ENCODE results near the gene STAC. TPM values are rescaled to one million over a fixed set of nuclear protein-coding genes. Genes with fewer than 3 reads are reported as not detected.

STAC gene
- total and polyA plus RNA-seq, 5 experiments from 2014 or later: not detected

GRCh38 chr3:36393563-36393962 lies 13.3 kb downstream of the STAC start:
- H3K9me3 Mint-ChIP-seq: peaks cover 0 to 6% (median 0%) of the 10 kb centered on the region in 9 donors
- peaks cover 5 to 36% (median 18%) of the 10 kb centered on the region in 5 donors for H3K27me3 Mint-ChIP-seq
- no peak overlapping the region for H3K27ac Mint-ChIP-seq
- POLR2A ChIA-PET: no interaction called here
- no peak for ATAC-seq
- DNase-seq: no peak
- H3K4me3 Mint-ChIP-seq: no peak overlapping the region
- H3K36me3 Mint-ChIP-seq: no peaks in the 10 kb centered on the region
- no peaks in the 10 kb centered on the region for H3K4me1 Mint-ChIP-seq

- DNase-seq: no peak
- Mint-ChIP-seq H3K36me3 (no peaks in the 10 kb centered on the region), H3K9me3 (peaks cover 0 to 6% (median 0%) of the 10 kb centered on the region in 9 donors), H3K27ac (no peak overlapping the region), H3K4me1 (no peaks in the 10 kb centered on the region), H3K27me3 (peaks cover 5 to 36% (median 17%) of the 10 kb centered on the region in 5 donors), H3K4me3 (no peak overlapping the region)
- ATAC-seq: no peak
- POLR2A ChIA-PET: no interaction called here
Observed at GRCh38 chr3:36394176-36394575, 13.9 kb downstream of the STAC start.

DNA sequence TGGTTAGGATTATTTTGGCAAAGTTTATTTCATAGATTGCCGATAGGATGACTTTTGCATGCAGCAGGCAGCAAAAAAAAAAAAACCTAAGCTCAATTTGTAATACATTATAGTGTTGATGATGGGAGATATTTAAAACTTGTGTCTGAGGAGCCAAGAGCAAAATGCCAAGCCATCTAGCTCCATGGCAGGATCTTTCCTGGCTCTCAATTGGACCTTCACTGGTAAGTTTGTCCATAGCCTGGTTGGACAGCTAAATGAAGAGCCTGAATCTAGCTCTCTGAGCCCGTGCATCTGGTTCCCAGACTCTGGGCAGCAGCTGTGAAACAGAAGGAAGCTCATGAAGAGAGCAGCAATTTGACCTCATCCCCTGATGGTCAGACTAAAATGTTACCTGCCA lies 17.5 kb downstream of the STAC start:
- POLR2A ChIA-PET: no interaction called here
- Mint-ChIP-seq H3K4me3 (no peak overlapping the region), H3K36me3 (no peaks in the 10 kb centered on the region), H3K4me1 (no peaks in the 10 kb centered on the region), H3K27me3 (peaks cover 2 to 15% (median 7%) of the 10 kb centered on the region in 5 donors), H3K27ac (no peak overlapping the region), H3K9me3 (peaks cover 0 to 6% (median 0%) of the 10 kb centered on the region in 9 donors)
- ATAC-seq: no peak
- DNase-seq: no peak

DNA sequence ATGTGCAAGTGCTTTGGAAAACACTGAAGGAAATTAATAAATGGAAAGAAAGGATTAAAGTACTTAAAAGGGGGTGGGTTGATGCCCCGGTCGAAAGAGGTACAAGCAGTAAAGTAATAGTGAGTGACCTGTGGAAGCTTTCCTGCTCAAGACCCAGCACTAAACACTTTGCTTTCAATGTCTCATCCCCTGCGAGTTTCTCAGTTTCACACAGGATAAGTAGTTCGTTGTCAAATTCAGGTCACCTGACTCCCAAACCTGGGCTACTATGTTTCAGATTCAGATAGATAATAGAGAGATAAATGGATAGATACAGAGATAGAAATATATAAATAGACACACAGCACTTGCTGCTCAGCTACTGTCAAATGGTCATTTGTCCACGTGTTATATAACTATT lies 19.6 kb downstream of the STAC start:
- DNase-seq: no peak
- H3K9me3 Mint-ChIP-seq: peaks cover 0 to 6% (median 0%) of the 10 kb centered on the region in 9 donors
- H3K36me3 Mint-ChIP-seq: no peaks in the 10 kb centered on the region
- H3K4me1 Mint-ChIP-seq: no peaks in the 10 kb centered on the region
- H3K4me3 Mint-ChIP-seq: no peak overlapping the region
- POLR2A ChIA-PET: no interaction called here
- no peak overlapping the region for H3K27ac Mint-ChIP-seq
- ATAC-seq: no peak
- H3K27me3 Mint-ChIP-seq: peaks cover 0 to 7% (median 1%) of the 10 kb centered on the region in 5 donors

DNA sequence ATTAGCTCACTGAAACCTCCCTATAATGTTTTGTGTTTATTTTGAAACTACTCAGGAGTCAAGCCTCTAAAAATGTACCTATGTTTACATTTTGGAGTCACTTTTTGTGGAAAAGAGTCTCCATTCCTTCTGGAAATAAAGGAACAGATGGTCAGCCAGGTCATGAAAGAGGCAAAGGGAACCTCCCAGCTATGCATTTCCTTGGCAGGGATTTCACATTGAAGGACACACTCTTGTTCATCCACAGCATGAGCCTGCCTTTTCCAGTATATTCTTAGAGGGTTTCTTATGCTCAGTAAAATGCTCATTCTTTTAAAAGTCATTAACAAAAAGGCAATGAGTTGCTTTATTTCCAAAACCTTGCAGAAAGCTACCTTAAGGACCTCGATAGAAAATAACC lies 20.8 kb downstream of the STAC start:
- H3K4me3 Mint-ChIP-seq: no peak overlapping the region
- no peaks in the 10 kb centered on the region for H3K4me1 Mint-ChIP-seq
- peaks cover 0 to 6% (median 0%) of the 10 kb centered on the region in 9 donors for H3K9me3 Mint-ChIP-seq
- no peak for DNase-seq
- ATAC-seq: no peak
- H3K36me3 Mint-ChIP-seq: no peaks in the 10 kb centered on the region
- H3K27ac Mint-ChIP-seq: no peak overlapping the region
- peaks cover 0 to 7% (median 1%) of the 10 kb centered on the region in 5 donors for H3K27me3 Mint-ChIP-seq
- POLR2A ChIA-PET: no interaction called here

DNA sequence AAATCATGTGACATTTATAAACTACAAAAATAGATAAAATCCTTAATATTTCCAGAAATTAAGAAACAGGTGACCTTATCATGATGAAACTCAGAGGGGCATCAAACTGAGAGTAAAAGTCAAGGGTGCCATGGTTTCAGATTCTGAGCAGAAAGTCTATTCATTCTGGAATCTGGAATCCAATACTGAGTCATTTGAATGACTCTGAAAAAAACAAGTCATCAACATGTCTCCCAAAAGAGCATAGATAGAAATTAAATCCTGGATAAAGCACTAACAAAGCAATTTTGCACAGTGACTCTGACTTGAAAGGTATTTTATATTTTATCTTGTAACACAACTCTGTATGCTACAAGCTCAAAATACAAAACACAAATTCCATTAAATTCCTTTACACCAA lies 23.4 kb downstream of the STAC start:
- no peak overlapping the region for H3K27ac Mint-ChIP-seq
- POLR2A ChIA-PET: no interaction called here
- DNase-seq (no peak), ATAC-seq (no peak)
- no peaks in the 10 kb centered on the region for H3K36me3 Mint-ChIP-seq
- peaks cover 0 to 4% (median 0%) of the 10 kb centered on the region in 5 donors for H3K27me3 Mint-ChIP-seq
- H3K9me3 Mint-ChIP-seq: no peaks in the 10 kb centered on the region
- no peaks in the 10 kb centered on the region for H3K4me1 Mint-ChIP-seq
- no peak overlapping the region for H3K4me3 Mint-ChIP-seq

DNA sequence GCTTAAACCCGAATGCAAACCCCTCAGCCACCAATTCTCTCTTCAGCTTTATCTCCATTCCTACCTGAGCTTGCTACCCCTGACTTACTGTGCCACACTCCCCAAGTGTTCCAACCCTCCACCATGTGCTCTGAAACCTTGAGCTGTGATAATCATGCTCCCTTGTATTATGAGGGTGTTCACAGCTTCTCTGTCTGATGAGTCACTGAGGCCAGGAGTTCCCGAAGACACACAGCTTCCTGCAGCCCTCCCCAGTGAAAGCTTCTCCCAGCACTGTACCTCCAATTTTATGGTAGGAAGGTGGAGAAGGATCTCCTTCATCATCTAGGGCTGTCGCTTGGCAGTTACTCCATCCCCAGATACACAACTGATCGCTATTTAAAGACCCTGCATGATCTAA lies 24.9 kb downstream of the STAC start:
- DNase-seq: no peak
- H3K4me3 Mint-ChIP-seq: no peak overlapping the region
- H3K27ac Mint-ChIP-seq: no peak overlapping the region
- POLR2A ChIA-PET: no interaction called here
- H3K4me1 Mint-ChIP-seq: no peaks in the 10 kb centered on the region
- H3K9me3 Mint-ChIP-seq: no peaks in the 10 kb centered on the region
- no peaks in the 10 kb centered on the region for H3K36me3 Mint-ChIP-seq
- ATAC-seq: no peak
- H3K27me3 Mint-ChIP-seq: peaks cover 0 to 4% (median 0%) of the 10 kb centered on the region in 5 donors

- Mint-ChIP-seq H3K4me3 (no peak overlapping the region), H3K36me3 (no peaks in the 10 kb centered on the region), H3K27me3 (peaks cover 0 to 3% (median 0%) of the 10 kb centered on the region in 5 donors), H3K9me3 (peaks cover 0 to 2% (median 0%) of the 10 kb centered on the region in 9 donors), H3K4me1 (no peaks in the 10 kb centered on the region), H3K27ac (no peak overlapping the region)
- POLR2A ChIA-PET: no interaction called here
- DNase-seq: no peak
- no peak for ATAC-seq
Observed at GRCh38 chr3:36408146-36408545, 27.8 kb downstream of the STAC start.

- Mint-ChIP-seq H3K36me3 (no peaks in the 10 kb centered on the region), H3K27me3 (peaks cover 0 to 3% (median 0%) of the 10 kb centered on the region in 5 donors), H3K27ac (no peak overlapping the region), H3K9me3 (peaks cover 0 to 2% (median 0%) of the 10 kb centered on the region in 9 donors), H3K4me3 (no peak overlapping the region), H3K4me1 (no peaks in the 10 kb centered on the region)
- no peak for ATAC-seq
- DNase-seq: no peak
- POLR2A ChIA-PET: no interaction called here
Observed at GRCh38 chr3:36409862-36410261, 29.6 kb downstream of the STAC start.

- Mint-ChIP-seq H3K4me3 (no peak overlapping the region), H3K36me3 (peaks cover 0 to 4% (median 0%) of the 10 kb centered on the region in 3 donors), H3K9me3 (peaks cover 0 to 5% (median 0%) of the 10 kb centered on the region in 9 donors), H3K27ac (no peak overlapping the region), H3K4me1 (no peaks in the 10 kb centered on the region), H3K27me3 (peaks cover 0 to 4% (median 0%) of the 10 kb centered on the region in 5 donors)
- POLR2A ChIA-PET: no interaction called here
- ATAC-seq: no peak
- DNase-seq: no peak
Observed at GRCh38 chr3:36411587-36411986, 31.3 kb downstream of the STAC start.

- ATAC-seq: no peak
Observed at GRCh38 chr3:36416599-36416998, 36.3 kb downstream of the STAC start.

DNA sequence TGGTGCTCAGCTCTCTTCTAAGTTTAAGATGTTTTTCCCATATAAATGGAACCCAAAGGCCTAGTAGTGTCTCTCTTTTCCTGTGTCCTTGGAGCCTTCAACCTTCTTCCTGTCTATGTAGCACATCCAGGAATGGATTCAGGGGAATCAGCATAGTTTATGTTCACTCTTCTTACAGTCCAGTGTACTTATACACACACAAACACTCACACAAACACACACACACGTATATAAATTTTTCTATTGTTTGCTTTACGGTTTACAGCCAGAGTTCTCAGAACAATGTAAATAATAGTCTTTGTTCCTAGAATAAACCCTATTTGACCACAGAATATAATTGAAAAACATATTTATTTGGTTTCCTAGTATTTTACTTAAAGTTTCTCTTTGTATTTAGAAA lies 36.9 kb downstream of the STAC start:
- no peak overlapping the region for H3K4me3 Mint-ChIP-seq
- H3K9me3 Mint-ChIP-seq: peaks cover 0 to 5% (median 0%) of the 10 kb centered on the region in 9 donors
- H3K36me3 Mint-ChIP-seq: peaks cover 0 to 4% (median 0%) of the 10 kb centered on the region in 3 donors
- ATAC-seq (no peak), DNase-seq (no peak)
- no peak overlapping the region for H3K27ac Mint-ChIP-seq
- peaks cover 0 to 6% (median 0%) of the 10 kb centered on the region in 5 donors for H3K27me3 Mint-ChIP-seq
- H3K4me1 Mint-ChIP-seq: no peaks in the 10 kb centered on the region
- POLR2A ChIA-PET: no interaction called here

More at GRCh38 chr3:36416599-36416998, 36.3 kb downstream of the STAC start:
- peaks cover 0 to 6% (median 0%) of the 10 kb centered on the region in 5 donors for H3K27me3 Mint-ChIP-seq
- no peak overlapping the region for H3K27ac Mint-ChIP-seq
- H3K4me1 Mint-ChIP-seq: no peaks in the 10 kb centered on the region
- H3K9me3 Mint-ChIP-seq: peaks cover 0 to 5% (median 0%) of the 10 kb centered on the region in 9 donors
- H3K4me3 Mint-ChIP-seq: no peak overlapping the region
- no peak for DNase-seq
- peaks cover 0 to 4% (median 0%) of the 10 kb centered on the region in 3 donors for H3K36me3 Mint-ChIP-seq
- POLR2A ChIA-PET: no interaction called here

DNA sequence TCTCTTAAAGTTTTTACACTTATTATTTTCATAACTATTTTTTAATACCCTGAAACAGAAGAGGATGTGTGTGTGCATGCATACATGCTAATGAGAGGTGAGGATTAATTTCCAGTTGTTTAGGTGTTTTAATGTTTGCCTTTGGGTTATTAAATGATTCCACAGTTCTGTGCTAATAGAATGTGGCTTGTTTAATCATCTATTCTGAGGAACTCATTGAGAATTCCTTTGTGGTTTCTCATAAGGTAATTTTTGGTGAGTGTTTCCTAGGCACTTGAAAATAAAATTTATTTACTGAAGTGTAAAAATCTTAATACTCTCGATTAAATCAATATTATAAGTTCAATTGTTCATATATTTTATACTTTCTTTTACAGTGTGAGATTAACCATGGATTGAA lies 38.0 kb downstream of the STAC start:
- ATAC-seq (no peak), DNase-seq (no peak)
- H3K4me3 Mint-ChIP-seq: no peak overlapping the region
- peaks cover 0 to 4% (median 0%) of the 10 kb centered on the region in 3 donors for H3K36me3 Mint-ChIP-seq
- no peaks in the 10 kb centered on the region for H3K4me1 Mint-ChIP-seq
- no peak overlapping the region for H3K27ac Mint-ChIP-seq
- peaks cover 0 to 5% (median 0%) of the 10 kb centered on the region in 9 donors for H3K9me3 Mint-ChIP-seq
- H3K27me3 Mint-ChIP-seq: peaks cover 0 to 6% (median 2%) of the 10 kb centered on the region in 5 donors
- POLR2A ChIA-PET: no interaction called here

DNA sequence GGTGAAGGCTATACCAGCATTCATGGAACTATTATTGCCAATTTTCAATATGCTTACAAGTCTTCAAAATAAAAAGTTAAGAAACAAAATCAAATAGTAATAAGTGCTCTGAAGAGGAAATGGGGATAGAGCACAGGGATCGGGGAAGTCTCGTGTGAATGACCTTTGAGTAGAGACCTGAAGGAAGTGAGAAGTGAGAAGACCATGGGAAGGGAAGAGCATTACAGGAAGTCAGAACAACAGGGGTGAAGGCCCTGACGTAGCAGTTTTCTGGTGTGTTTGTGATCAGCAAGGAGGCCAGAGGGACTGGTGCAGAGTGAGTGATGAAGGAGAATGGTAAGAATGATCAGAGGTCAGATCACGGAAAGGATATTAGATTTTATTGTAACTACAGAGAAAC lies 48.1 kb downstream of the STAC start:
- Mint-ChIP-seq H3K27me3 (peaks cover 0 to 4% (median 0%) of the 10 kb centered on the region in 5 donors), H3K36me3 (no peaks in the 10 kb centered on the region), H3K4me3 (no peak overlapping the region), H3K27ac (no peak overlapping the region), H3K4me1 (peaks cover 0 to 3% (median 0%) of the 10 kb centered on the region in 4 donors), H3K9me3 (peaks cover 0 to 3% (median 0%) of the 10 kb centered on the region in 9 donors)
- DNase-seq (no peak), ATAC-seq (no peak)
- POLR2A ChIA-PET: no interaction called here
